CD8-positive, alpha-beta memory T cell (primary cell): ENCODE measurements around the gene FSTL5. TPM values are rescaled to one million over a fixed set of nuclear protein-coding genes. Genes with fewer than 3 reads are reported as not detected.

Experiments
- CTCF ChIA-PET: fragments of 350-600 bp; sonication (Branson Sonifier 250); formaldehyde crosslinking; loops from one replicate; lab custom pipeline; 2021; ENCODE audit warnings: antibody characterized with exemption; lab: Charles Lee
- POLR2A ChIA-PET: fragments of 350-600 bp; sonication (Branson Sonifier 250); formaldehyde crosslinking; loops from one replicate; lab custom pipeline; 2021; ENCODE audit warnings: antibody characterized with exemption; lab: Charles Lee
- DNase-seq, 5 donors: peaks; one replicate each; pipeline versions ENCODE4 v3.0.0 to v3.0.0-alpha.2; 2020 to 2022; ENCODE audit warnings: mixed read lengths in 1 of 5
- H3K27ac ChIP-seq: one replicate; pipeline ENCODE4 v1.7.0; 2013; ENCODE audit warnings: low read depth, mild to moderate bottlenecking, low read length, moderate library complexity
- H3K27me3 ChIP-seq: 2 replicates; pipeline ENCODE4 v1.7.0; 2013; ENCODE audit warnings: low read length, mild to moderate bottlenecking; ENCODE audit not compliant: insufficient read depth, poor library complexity, severe bottlenecking
- H3K36me3 ChIP-seq: 2 replicates; pipeline ENCODE4 v1.7.0; 2013; ENCODE audit warnings: mild to moderate bottlenecking, low read length, moderate library complexity; ENCODE audit not compliant: insufficient read depth
- H3K4me1 ChIP-seq: 2 replicates; pipeline ENCODE4 v1.7.0; 2013; ENCODE audit warnings: mild to moderate bottlenecking, low read length, moderate library complexity; ENCODE audit not compliant: insufficient read depth
- H3K4me3 ChIP-seq: 2 replicates; pipeline ENCODE4 v1.7.0; 2013; ENCODE audit warnings: mild to moderate bottlenecking, low read length
- H3K9me3 ChIP-seq: 2 replicates; pipeline ENCODE4 v1.7.0; 2013; ENCODE audit warnings: mild to moderate bottlenecking, low read length
- H3K27ac Mint-ChIP-seq, 8 donors: one replicate each; pipeline ENCODE4 v1.8.0; 2020 to 2021; ENCODE audit warnings: mixed read lengths in 8 of 8, mild to moderate bottlenecking in 6 of 8, inconsistent platforms in 3 of 8, moderate library complexity in 3 of 8
- H3K27me3 Mint-ChIP-seq, 2 donors: one replicate each; pipeline ENCODE4 v1.8.0; 2020 to 2021; ENCODE audit warnings: mixed read lengths in 2 of 2, mild to moderate bottlenecking in 1 of 2, moderate library complexity in 1 of 2
- H3K36me3 Mint-ChIP-seq, 3 donors: one replicate each; pipeline ENCODE4 v1.8.0; 2020 to 2021; ENCODE audit warnings: mixed read lengths in 3 of 3, inconsistent platforms in 1 of 3, mild to moderate bottlenecking in 1 of 3
- H3K4me1 Mint-ChIP-seq, 3 donors: one replicate each; pipeline ENCODE4 v1.8.0; 2020 to 2021; ENCODE audit warnings: mixed read lengths in 3 of 3, inconsistent platforms in 1 of 3, mild to moderate bottlenecking in 1 of 3
- H3K4me3 Mint-ChIP-seq, 7 donors: one replicate each; pipeline ENCODE4 v1.8.0; 2020 to 2021; ENCODE audit warnings: mixed read lengths in 7 of 7, mild to moderate bottlenecking in 6 of 7, moderate library complexity in 4 of 7, inconsistent platforms in 2 of 7
- H3K9me3 Mint-ChIP-seq, 5 donors: one replicate each; pipeline ENCODE4 v1.8.0; 2020 to 2022; ENCODE audit warnings: mixed read lengths in 5 of 5, mild to moderate bottlenecking in 3 of 5, moderate library complexity in 2 of 5, inconsistent platforms in 1 of 5
- polyA plus RNA-seq: library from polyadenylated mRNA; unstranded; fragments of 300-500 nt; fragmentation: Illumina TruSeq; gene quantifications from one replicate; pipeline ENCODE4 v1.2.3, GENCODE V29; 2021
- total RNA-seq, 2 experiments: library from RNA; stranded (reverse); gene quantifications; one replicate each; pipeline ENCODE4 v1.2.3, GENCODE V29; 2021

Gene FSTL5
- total and polyA plus RNA-seq, 3 experiments from 2014 or later = not detected

DNA sequence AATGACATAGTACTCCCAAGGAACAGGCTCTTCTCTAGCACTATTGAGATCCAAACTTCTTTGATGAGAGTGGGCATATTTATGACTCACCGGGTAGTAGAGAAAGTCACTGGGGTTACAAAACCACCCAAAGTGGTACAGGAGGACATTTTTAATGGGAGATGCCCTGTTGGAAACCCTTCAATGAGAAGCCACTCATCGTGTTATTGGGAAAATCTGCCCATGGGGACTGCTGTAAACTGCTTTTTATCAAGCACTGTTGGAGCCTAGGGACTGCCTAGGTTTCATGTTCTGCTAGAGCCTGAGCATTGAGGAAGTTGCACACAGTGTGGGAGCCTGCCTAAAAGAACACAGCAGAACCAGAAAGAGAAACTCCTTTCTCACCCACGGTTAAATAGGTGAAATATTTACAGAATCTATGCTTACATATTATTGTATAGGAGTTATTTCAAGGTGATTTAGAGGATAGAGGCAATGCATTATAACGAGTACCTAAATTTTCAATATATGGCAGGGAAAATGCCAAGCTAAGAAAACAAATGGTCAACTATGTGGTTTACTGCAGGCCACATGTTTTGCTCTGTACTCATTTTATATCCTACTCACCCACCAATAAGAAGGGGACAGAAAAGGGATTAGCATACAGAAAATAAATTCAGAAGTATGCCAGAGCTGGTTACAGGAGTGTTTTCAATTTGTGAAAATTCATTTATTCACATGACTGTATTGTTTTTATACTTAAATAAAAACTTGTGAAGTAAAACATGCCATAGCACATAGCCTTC is 559.1 kb downstream of the FSTL5 start:
- no peak overlapping the region for H3K27ac Mint-ChIP-seq
- ChIA-PET POLR2A (no interaction called here), CTCF (no interaction called here)
- H3K36me3 Mint-ChIP-seq = no peaks in the 10 kb centered on the region
- H3K4me1 ChIP-seq = no peaks in the 10 kb centered on the region
- no peaks in the 10 kb centered on the region for H3K27me3 ChIP-seq
- no peaks in the 10 kb centered on the region for H3K27me3 Mint-ChIP-seq
- DNase-seq = no peak
- H3K4me3 Mint-ChIP-seq = no peak overlapping the region
- H3K27ac ChIP-seq = no peak overlapping the region
- no peak overlapping the region for H3K4me3 ChIP-seq
- peaks cover 3 to 21% (median 6%) of the 10 kb centered on the region in 5 donors for H3K9me3 Mint-ChIP-seq
- H3K4me1 Mint-ChIP-seq = no peaks in the 10 kb centered on the region
- H3K9me3 ChIP-seq = no peaks in the 10 kb centered on the region
- no peaks in the 10 kb centered on the region for H3K36me3 ChIP-seq

DNA sequence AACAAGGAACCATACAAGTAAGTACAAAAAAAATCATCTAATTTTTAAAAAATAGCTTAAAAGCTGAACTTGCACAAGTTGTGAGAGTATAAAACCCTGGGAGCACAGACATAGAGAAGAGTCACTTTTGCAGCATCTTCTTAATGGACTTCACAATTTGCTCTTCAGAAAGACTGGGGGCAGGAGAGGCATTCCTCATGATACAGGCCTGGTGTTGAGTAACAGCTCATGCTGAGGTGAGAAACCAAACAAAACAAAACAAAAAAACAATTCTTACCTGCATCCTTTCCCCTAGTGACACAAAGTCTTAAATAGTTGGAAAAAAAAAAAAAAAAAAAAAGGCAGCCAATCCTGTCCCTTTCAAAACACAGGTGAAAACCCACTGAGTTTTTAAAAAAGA is 562.8 kb downstream of the FSTL5 start:
- Mint-ChIP-seq H3K27me3 (no peaks in the 10 kb centered on the region), H3K27ac (no peak overlapping the region), H3K9me3 (peaks cover 3 to 11% (median 9%) of the 10 kb centered on the region in 5 donors), H3K4me1 (no peaks in the 10 kb centered on the region), H3K4me3 (no peak overlapping the region), H3K36me3 (no peaks in the 10 kb centered on the region)
- no peaks in the 10 kb centered on the region for H3K9me3 ChIP-seq
- no peaks in the 10 kb centered on the region for H3K36me3 ChIP-seq
- no peak for DNase-seq
- H3K27me3 ChIP-seq = no peaks in the 10 kb centered on the region
- POLR2A ChIA-PET = no interaction called here
- CTCF ChIA-PET = no interaction called here
- no peak overlapping the region for H3K4me3 ChIP-seq
- H3K27ac ChIP-seq = no peak overlapping the region
- H3K4me1 ChIP-seq = no peaks in the 10 kb centered on the region

DNA sequence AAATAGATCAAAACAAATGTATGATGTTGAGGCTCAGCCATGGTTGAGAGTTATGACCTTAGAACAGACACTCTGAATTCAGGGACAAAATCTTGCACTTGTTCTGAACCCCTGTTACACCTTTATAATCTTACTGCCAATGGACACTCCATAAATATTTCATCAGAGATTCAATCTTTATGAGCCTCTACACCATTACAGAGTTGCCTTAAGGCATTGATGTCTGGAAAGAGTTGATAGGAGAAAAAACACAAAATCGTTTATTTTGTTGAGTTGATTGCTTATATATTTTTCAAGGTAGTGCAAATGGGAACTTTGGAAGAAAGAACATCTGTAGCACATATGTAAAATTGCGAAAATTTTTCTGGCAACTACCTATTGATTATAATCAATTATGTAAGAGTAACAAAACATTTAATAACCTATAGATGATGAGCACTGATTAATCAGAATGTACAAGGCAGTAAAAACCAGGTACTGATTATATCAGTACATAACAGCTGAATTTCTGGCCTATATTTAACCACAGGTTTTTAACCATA is 568.5 kb downstream of the FSTL5 start:
- CTCF ChIA-PET = no interaction called here

GRCh38 chr4:161585011-161585410 is 578.8 kb downstream of the FSTL5 start:
- no peak overlapping the region for H3K27ac ChIP-seq
- POLR2A ChIA-PET = no interaction called here
- H3K27me3 ChIP-seq = no peaks in the 10 kb centered on the region
- H3K9me3 ChIP-seq = no peaks in the 10 kb centered on the region
- CTCF ChIA-PET = no interaction called here
- Mint-ChIP-seq H3K9me3 (peaks cover 5 to 25% (median 10%) of the 10 kb centered on the region in 5 donors), H3K4me1 (no peaks in the 10 kb centered on the region), H3K36me3 (no peaks in the 10 kb centered on the region), H3K4me3 (no peak overlapping the region), H3K27me3 (no peaks in the 10 kb centered on the region), H3K27ac (no peak overlapping the region)
- no peaks in the 10 kb centered on the region for H3K36me3 ChIP-seq
- no peak for DNase-seq
- no peaks in the 10 kb centered on the region for H3K4me1 ChIP-seq
- no peak overlapping the region for H3K4me3 ChIP-seq

More for the DNA sequence above, 568.5 kb downstream of the FSTL5 start:
- H3K27ac ChIP-seq = no peak overlapping the region
- no peaks in the 10 kb centered on the region for H3K36me3 ChIP-seq
- H3K36me3 Mint-ChIP-seq = no peaks in the 10 kb centered on the region
- POLR2A ChIA-PET = no interaction called here
- no peaks in the 10 kb centered on the region for H3K27me3 Mint-ChIP-seq
- no peak overlapping the region for H3K27ac Mint-ChIP-seq
- no peak for DNase-seq
- no peaks in the 10 kb centered on the region for H3K9me3 ChIP-seq
- H3K27me3 ChIP-seq = no peaks in the 10 kb centered on the region
- peaks cover 3 to 12% (median 8%) of the 10 kb centered on the region in 5 donors for H3K9me3 Mint-ChIP-seq
- no peak overlapping the region for H3K4me3 ChIP-seq
- no peak overlapping the region for H3K4me3 Mint-ChIP-seq
- H3K4me1 ChIP-seq = no peaks in the 10 kb centered on the region
- H3K4me1 Mint-ChIP-seq = no peaks in the 10 kb centered on the region

- no peak overlapping the region for H3K4me3 Mint-ChIP-seq
Observed at GRCh38 chr4:161583549-161583948, 580.3 kb downstream of the FSTL5 start.

DNA sequence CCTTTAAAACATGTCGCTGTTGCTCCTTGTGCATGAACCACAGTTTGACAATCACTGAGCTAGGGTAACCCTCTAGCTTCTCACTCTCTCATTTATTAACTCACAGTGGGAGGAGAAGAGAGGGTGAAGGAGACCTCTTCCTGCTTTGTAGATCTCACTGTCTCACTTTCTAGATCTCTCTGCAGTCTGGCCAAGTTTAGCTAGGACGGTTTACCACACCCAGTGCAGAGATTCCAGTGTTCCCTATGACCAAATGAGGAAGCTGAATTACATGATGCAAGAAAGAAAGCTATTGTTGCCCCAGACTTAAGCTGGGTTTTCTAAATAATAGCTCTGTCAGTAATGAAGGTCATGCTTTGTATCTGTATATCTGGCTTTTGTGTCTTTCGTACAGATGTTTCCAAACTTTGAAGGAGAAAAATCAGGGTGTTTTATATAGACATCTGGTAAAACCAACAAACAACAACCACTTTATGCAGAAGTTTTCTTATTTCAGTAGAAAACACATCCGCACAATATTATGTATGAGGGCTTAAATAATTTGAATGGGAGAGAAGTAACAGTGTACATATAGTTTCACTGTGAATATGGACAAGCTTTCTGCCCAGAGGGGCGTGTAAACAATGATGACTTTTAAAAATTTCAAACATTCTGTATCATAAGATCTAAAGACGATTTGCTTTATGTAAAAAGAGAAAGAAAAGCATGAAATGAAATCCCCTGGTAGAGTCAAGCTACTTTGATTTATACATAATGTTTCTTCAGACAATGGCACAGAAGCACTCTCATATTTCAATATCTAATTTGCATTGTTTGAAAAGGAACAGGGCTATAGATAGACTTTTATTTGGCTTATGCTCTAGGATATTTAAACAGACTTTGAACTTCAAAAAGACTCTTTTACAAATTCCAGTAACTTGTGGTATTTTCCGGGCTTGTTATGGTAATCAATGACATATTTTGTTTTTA is 582.3 kb downstream of the FSTL5 start:
- Mint-ChIP-seq H3K36me3 (no peaks in the 10 kb centered on the region), H3K27me3 (no peaks in the 10 kb centered on the region), H3K9me3 (peaks cover 4 to 40% (median 16%) of the 10 kb centered on the region in 5 donors), H3K4me3 (no peak overlapping the region), H3K27ac (no peak overlapping the region), H3K4me1 (no peaks in the 10 kb centered on the region)
- H3K4me1 ChIP-seq = no peaks in the 10 kb centered on the region
- POLR2A ChIA-PET = no interaction called here
- no peaks in the 10 kb centered on the region for H3K9me3 ChIP-seq
- H3K27ac ChIP-seq = no peak overlapping the region
- CTCF ChIA-PET = no interaction called here
- no peaks in the 10 kb centered on the region for H3K27me3 ChIP-seq
- no peak for DNase-seq
- H3K4me3 ChIP-seq = no peak overlapping the region
- H3K36me3 ChIP-seq = no peaks in the 10 kb centered on the region

More at GRCh38 chr4:161583549-161583948, 580.3 kb downstream of the FSTL5 start:
- H3K9me3 Mint-ChIP-seq = peaks cover 3 to 24% (median 10%) of the 10 kb centered on the region in 5 donors
- CTCF ChIA-PET = no interaction called here
- Histone ChIP-seq H3K4me3 (no peak overlapping the region), H3K27ac (no peak overlapping the region), H3K36me3 (no peaks in the 10 kb centered on the region), H3K4me1 (no peaks in the 10 kb centered on the region), H3K27me3 (no peaks in the 10 kb centered on the region), H3K9me3 (no peaks in the 10 kb centered on the region)
- DNase-seq = no peak
- H3K27ac Mint-ChIP-seq = no peak overlapping the region
- no peaks in the 10 kb centered on the region for H3K27me3 Mint-ChIP-seq
- no peaks in the 10 kb centered on the region for H3K36me3 Mint-ChIP-seq
- H3K4me1 Mint-ChIP-seq = no peaks in the 10 kb centered on the region
- POLR2A ChIA-PET = no interaction called here

GRCh38 chr4:161577579-161578301 is 586.1 kb downstream of the FSTL5 start:
- H3K36me3 ChIP-seq = no peaks in the 10 kb centered on the region

More at GRCh38 chr4:161577579-161578301, 586.1 kb downstream of the FSTL5 start:
- DNase-seq = no peak
- H3K27me3 ChIP-seq = no peaks in the 10 kb centered on the region
- Mint-ChIP-seq H3K27ac (no peak overlapping the region), H3K27me3 (no peaks in the 10 kb centered on the region), H3K36me3 (no peaks in the 10 kb centered on the region), H3K4me1 (no peaks in the 10 kb centered on the region), H3K4me3 (no peak overlapping the region), H3K9me3 (peaks cover 5 to 30% (median 14%) of the 10 kb centered on the region in 5 donors)
- H3K27ac ChIP-seq = no peak overlapping the region
- no peaks in the 10 kb centered on the region for H3K9me3 ChIP-seq
- ChIA-PET POLR2A (no interaction called here), CTCF (no interaction called here)
- no peaks in the 10 kb centered on the region for H3K4me1 ChIP-seq
- no peak overlapping the region for H3K4me3 ChIP-seq
